Astrocyte (in vitro differentiated cells and primary cell): Measurements from ENCODE around the gene KANK4. TPM values are rescaled to one million over a fixed set of nuclear protein-coding genes. Genes with fewer than 3 reads are reported as not detected.
"Not testable (repeated sequence)": the region's sequence is repeated elsewhere in the genome, so short reads cannot be mapped to it uniquely, and the experiment has no call there.

Experiments used
- DNase-seq: peaks from one replicate; pipeline ENCODE4 v3.0.0-alpha.2; 2010; ENCODE audit warnings: low read depth
- FAIRE-seq: peaks from 2 replicates; lab custom pipeline; 2011; peaks lifted over from hg19 to GRCh38; lab: Jason Lieb, UNC
- H2AFZ ChIP-seq: 2 replicates; pipeline ENCODE4 v1.6.0; 2012; ENCODE audit warnings: low read depth, low read length, inconsistent platforms
- H3K27ac ChIP-seq: 2 replicates; pipeline ENCODE4 v1.5.1; 2011; ENCODE audit warnings: low read depth, low read length, inconsistent platforms
- H3K27me3 ChIP-seq: 2 replicates; pipeline ENCODE4 v1.6.0; 2011; ENCODE audit warnings: low read length, inconsistent platforms; ENCODE audit not compliant: insufficient read depth
- H3K36me3 ChIP-seq: 2 replicates; pipeline ENCODE4 v1.5.1; 2011; ENCODE audit warnings: low read length, inconsistent platforms; ENCODE audit not compliant: insufficient read depth
- H3K4me1 ChIP-seq: 2 replicates; pipeline ENCODE4 v1.5.1; 2011; ENCODE audit warnings: low read length, inconsistent platforms; ENCODE audit not compliant: insufficient read depth
- H3K4me2 ChIP-seq: 2 replicates; pipeline ENCODE4 v1.6.0; 2012; ENCODE audit warnings: low read length, inconsistent platforms
- H3K4me3 ChIP-seq: 2 replicates; pipeline ENCODE4 v1.5.1; 2011; ENCODE audit warnings: low read depth, mild to moderate bottlenecking, low read length, inconsistent platforms; ENCODE audit not compliant: insufficient read depth
- H3K79me2 ChIP-seq: 2 replicates; pipeline ENCODE4 v1.6.0; 2012; ENCODE audit warnings: mild to moderate bottlenecking, low read length, inconsistent platforms; ENCODE audit not compliant: insufficient read depth
- H3K9ac ChIP-seq: 2 replicates; pipeline ENCODE4 v1.6.0; 2012; ENCODE audit warnings: mild to moderate bottlenecking, low read length, inconsistent platforms
- H3K9me3 ChIP-seq: 2 replicates; pipeline ENCODE4 v1.5.1; 2012; ENCODE audit warnings: low read depth, mild to moderate bottlenecking, low read length, inconsistent platforms; ENCODE audit not compliant: insufficient read depth
- H4K20me1 ChIP-seq: 2 replicates; pipeline ENCODE4 v1.6.0; 2012; ENCODE audit warnings: low read length, inconsistent platforms; ENCODE audit not compliant: insufficient read depth
- H3K27ac Mint-ChIP-seq: one replicate; pipeline ENCODE4 v1.8.0; 2021; ENCODE audit warnings: mild to moderate bottlenecking, mixed read lengths; ENCODE audit not compliant: unreplicated experiment
- H3K27me3 Mint-ChIP-seq: one replicate; pipeline ENCODE4 v1.8.0; 2021; ENCODE audit warnings: low read depth, mixed read lengths; ENCODE audit not compliant: unreplicated experiment
- H3K36me3 Mint-ChIP-seq: one replicate; pipeline ENCODE4 v1.8.0; 2021; ENCODE audit warnings: low read depth, mixed read lengths; ENCODE audit not compliant: unreplicated experiment
- H3K4me1 Mint-ChIP-seq: one replicate; pipeline ENCODE4 v1.8.0; 2021; ENCODE audit warnings: low read depth, mixed read lengths; ENCODE audit not compliant: unreplicated experiment
- H3K4me3 Mint-ChIP-seq: one replicate; pipeline ENCODE4 v1.8.0; 2021; ENCODE audit warnings: mild to moderate bottlenecking, moderate library complexity, mixed read lengths; ENCODE audit not compliant: unreplicated experiment
- H3K9me3 Mint-ChIP-seq: one replicate; pipeline ENCODE4 v1.8.0; 2021; ENCODE audit warnings: mild to moderate bottlenecking, mixed read lengths; ENCODE audit not compliant: unreplicated experiment
- EZH2 ChIP-seq: IDR thresholded peaks from 2 replicates; pipeline ENCODE4 v1.6.1; 2012; ENCODE audit warnings: mild to moderate bottlenecking, low read length, inconsistent platforms; ENCODE audit not compliant: insufficient read depth
- total RNA-seq: library from RNA; stranded (reverse); gene quantifications from 2 replicates; pipeline ENCODE4 v1.2.1, GENCODE V29; 2021
- TF ChIP-seq, protein P1 (sequence below): IDR thresholded peaks from 2 replicates; pipeline ENCODE4 v1.5.1; 2011; ENCODE audit warnings: low read depth, mild to moderate bottlenecking, inconsistent platforms, low read length, moderate library complexity; ENCODE audit not compliant: insufficient read depth

The KANK4 gene
- total RNA-seq, 1 donor from 2014 or later: 8.5 TPM

- no peak for FAIRE-seq
- Mint-ChIP-seq H3K9me3 (peaks cover 2% of the 10 kb centered on the region), H3K4me3 (no peak overlapping the region), H3K27ac (no peak overlapping the region), H3K36me3 (peaks cover 8% of the 10 kb centered on the region), H3K27me3 (peaks cover 6% of the 10 kb centered on the region), H3K4me1 (peaks cover 2% of the 10 kb centered on the region)
- no peak overlapping the region for H2AFZ ChIP-seq
- H3K4me3 ChIP-seq: no peak overlapping the region
- DNase-seq: no peak
- no peaks in the 10 kb centered on the region for H4K20me1 ChIP-seq
- TF ChIP-seq EZH2: no peak
- TF ChIP-seq, protein P1, sequence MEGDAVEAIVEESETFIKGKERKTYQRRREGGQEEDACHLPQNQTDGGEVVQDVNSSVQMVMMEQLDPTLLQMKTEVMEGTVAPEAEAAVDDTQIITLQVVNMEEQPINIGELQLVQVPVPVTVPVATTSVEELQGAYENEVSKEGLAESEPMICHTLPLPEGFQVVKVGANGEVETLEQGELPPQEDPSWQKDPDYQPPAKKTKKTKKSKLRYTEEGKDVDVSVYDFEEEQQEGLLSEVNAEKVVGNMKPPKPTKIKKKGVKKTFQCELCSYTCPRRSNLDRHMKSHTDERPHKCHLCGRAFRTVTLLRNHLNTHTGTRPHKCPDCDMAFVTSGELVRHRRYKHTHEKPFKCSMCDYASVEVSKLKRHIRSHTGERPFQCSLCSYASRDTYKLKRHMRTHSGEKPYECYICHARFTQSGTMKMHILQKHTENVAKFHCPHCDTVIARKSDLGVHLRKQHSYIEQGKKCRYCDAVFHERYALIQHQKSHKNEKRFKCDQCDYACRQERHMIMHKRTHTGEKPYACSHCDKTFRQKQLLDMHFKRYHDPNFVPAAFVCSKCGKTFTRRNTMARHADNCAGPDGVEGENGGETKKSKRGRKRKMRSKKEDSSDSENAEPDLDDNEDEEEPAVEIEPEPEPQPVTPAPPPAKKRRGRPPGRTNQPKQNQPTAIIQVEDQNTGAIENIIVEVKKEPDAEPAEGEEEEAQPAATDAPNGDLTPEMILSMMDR: no peak
- H3K79me2 ChIP-seq: no peaks in the 10 kb centered on the region
- H3K4me2 ChIP-seq: no peak overlapping the region
- peaks cover 4% of the 10 kb centered on the region for H3K27me3 ChIP-seq
- no peaks in the 10 kb centered on the region for H3K36me3 ChIP-seq
- H3K27ac ChIP-seq: no peak overlapping the region
- no peaks in the 10 kb centered on the region for H3K9me3 ChIP-seq
- no peaks in the 10 kb centered on the region for H3K4me1 ChIP-seq
- H3K9ac ChIP-seq: no peak overlapping the region
Observed at GRCh38 chr1:62250126-62250726, 69.0 kb downstream of the KANK4 start.

GRCh38 chr1:62247391-62248168, 71.7 kb downstream of the KANK4 start:
- Mint-ChIP-seq H3K9me3 (peaks cover 2% of the 10 kb centered on the region), H3K27ac (no peak overlapping the region), H3K27me3 (peaks cover 6% of the 10 kb centered on the region), H3K36me3 (peaks cover 15% of the 10 kb centered on the region), H3K4me1 (peaks cover 4% of the 10 kb centered on the region), H3K4me3 (no peak overlapping the region)
- no peak overlapping the region for H3K9ac ChIP-seq
- DNase-seq: no peak
- no peak overlapping the region for H3K27ac ChIP-seq
- no peaks in the 10 kb centered on the region for H3K4me1 ChIP-seq
- FAIRE-seq: no peak
- H4K20me1 ChIP-seq: no peaks in the 10 kb centered on the region
- no peaks in the 10 kb centered on the region for H3K79me2 ChIP-seq
- H3K27me3 ChIP-seq: peaks cover 4% of the 10 kb centered on the region
- no peak overlapping the region for H2AFZ ChIP-seq
- H3K9me3 ChIP-seq: no peaks in the 10 kb centered on the region
- TF ChIP-seq, protein P1: no peak
- no peak for TF ChIP-seq EZH2
- H3K4me3 ChIP-seq: no peak overlapping the region
- H3K4me2 ChIP-seq: no peak overlapping the region
- H3K36me3 ChIP-seq: no peaks in the 10 kb centered on the region

- H3K9me3 Mint-ChIP-seq: peaks cover 2% of the 10 kb centered on the region
- Histone ChIP-seq H3K4me3 (no peak overlapping the region), H2AFZ (no peak overlapping the region), H3K36me3 (no peaks in the 10 kb centered on the region), H3K4me2 (no peak overlapping the region), H3K4me1 (no peaks in the 10 kb centered on the region), H3K9me3 (no peaks in the 10 kb centered on the region), H4K20me1 (no peaks in the 10 kb centered on the region), H3K27ac (no peak overlapping the region), H3K27me3 (peaks cover 4% of the 10 kb centered on the region), H3K79me2 (no peaks in the 10 kb centered on the region), H3K9ac (no peak overlapping the region)
- peaks cover 12% of the 10 kb centered on the region for H3K36me3 Mint-ChIP-seq
- TF ChIP-seq EZH2: no peak
- TF ChIP-seq, protein P1: no peak
- no peak for FAIRE-seq
- DNase-seq: no peak
- no peak overlapping the region for H3K4me3 Mint-ChIP-seq
- H3K4me1 Mint-ChIP-seq: peaks cover 4% of the 10 kb centered on the region
- H3K27me3 Mint-ChIP-seq: peaks cover 4% of the 10 kb centered on the region
- no peak overlapping the region for H3K27ac Mint-ChIP-seq
Observed at GRCh38 chr1:62245201-62245600, 74.0 kb downstream of the KANK4 start.

GRCh38 chr1:62244380-62244779, 74.9 kb downstream of the KANK4 start:
- not testable (repeated sequence) for H3K9me3 ChIP-seq, H3K27me3 ChIP-seq, FAIRE-seq

More at GRCh38 chr1:62244380-62244779, 74.9 kb downstream of the KANK4 start:
- H3K4me2 ChIP-seq, H3K27ac Mint-ChIP-seq, H3K4me1 ChIP-seq, H3K79me2 ChIP-seq, H3K27ac ChIP-seq, H3K36me3 ChIP-seq, H3K27me3 Mint-ChIP-seq, H3K9me3 Mint-ChIP-seq, H2AFZ ChIP-seq, H4K20me1 ChIP-seq, H3K4me3 ChIP-seq, DNase-seq, H3K4me1 Mint-ChIP-seq, H3K9ac ChIP-seq, H3K4me3 Mint-ChIP-seq: not testable (repeated sequence)
- peaks cover 12% of the 10 kb centered on the region for H3K36me3 Mint-ChIP-seq
